Activated CD4-positive, alpha-beta T cell treated with anti-CD3 and anti-CD28 coated beads, Interleukin-10, Interleukin-2, amounts not matched to agents 100 ng/mL and 50 ng/mL, durations not matched to agents 16 hours and 8 hours (primary cell): ENCODE results near the gene CASP9.
A peak's percentile ranks its signal among the peaks of the same experiment; 100 is the strongest.
"Not testable (repeated sequence)": the region's sequence is repeated elsewhere in the genome, so short reads cannot be mapped to it uniquely, and the experiment has no call there.

Experiments
- DNase-seq: peaks from one replicate; pipeline ENCODE4 v3.0.0-alpha.2; 2020

Gene CASP9

GRCh38 chr1:15493869-15494390 lies 30.1 kb downstream of the CASP9 start:
- no peak for DNase-seq

GRCh38 chr1:15492596-15492995 lies 31.4 kb downstream of the CASP9 start:
- no peak for DNase-seq

GRCh38 chr1:15491010-15491409 lies 33.0 kb downstream of the CASP9 start:
- DNase-seq = peak; percentile 52

GRCh38 chr1:15489052-15489736 lies 34.8 kb downstream of the CASP9 start:
- DNase-seq = no peak

GRCh38 chr1:15488371-15488770 lies 35.6 kb downstream of the CASP9 start:
- no peak for DNase-seq

- not testable (repeated sequence) for DNase-seq
Measured at GRCh38 chr1:15486844-15487610, 37.0 kb downstream of the CASP9 start.

- DNase-seq = no peak
Measured at GRCh38 chr1:15485636-15486035, 38.4 kb downstream of the CASP9 start.

GRCh38 chr1:15484443-15484842 lies 39.6 kb downstream of the CASP9 start:
- DNase-seq = not testable (repeated sequence)

- DNase-seq = no peak
Measured at GRCh38 chr1:15483971-15484370, 40.0 kb downstream of the CASP9 start.

- not testable (repeated sequence) for DNase-seq
Measured at GRCh38 chr1:15482983-15483543, 41.0 kb downstream of the CASP9 start.

- DNase-seq = not testable (repeated sequence)
Measured at GRCh38 chr1:15482455-15482854, 41.6 kb downstream of the CASP9 start.

- no peak for DNase-seq
Measured at GRCh38 chr1:15479654-15480347, 44.2 kb downstream of the CASP9 start.

GRCh38 chr1:15477646-15478212 lies 46.3 kb downstream of the CASP9 start:
- no peak for DNase-seq

- no peak for DNase-seq
Measured at GRCh38 chr1:15476927-15477326, 47.1 kb downstream of the CASP9 start.

- DNase-seq = no peak
Measured at GRCh38 chr1:15475752-15476314, 48.2 kb downstream of the CASP9 start, which contains the start of gene CELA2B. TSS of gene CELA2B (plus strand) at chr1:15476104. CDS start at chr1:15476126, 22 bp downstream.

- DNase-seq = no peak
Measured at GRCh38 chr1:15472587-15472986, 51.4 kb downstream of the CASP9 start.

GRCh38 chr1:15471723-15472122 lies 52.3 kb downstream of the CASP9 start:
- not testable (repeated sequence) for DNase-seq

GRCh38 chr1:15471067-15471466 lies 52.9 kb downstream of the CASP9 start:
- not testable (repeated sequence) for DNase-seq

- not testable (repeated sequence) for DNase-seq
Measured at GRCh38 chr1:15469821-15470448, 54.1 kb downstream of the CASP9 start.

- no peak for DNase-seq
Measured at GRCh38 chr1:15469361-15469760, 54.7 kb downstream of the CASP9 start.

GRCh38 chr1:15468145-15468544 lies 55.9 kb downstream of the CASP9 start:
- DNase-seq = no peak
